ENCODE measurements around the gene LMO3.
A peak's percentile ranks its signal among the peaks of the same experiment; 100 is the strongest.

LMO3 gene

GRCh38 chr12:16606117-16606200 lies at the start of gene LMO3:
Gene LMO3 (minus strand): TSS chr12:16606162. CDS start chr12:16600860, 5,302 bp downstream.
- DNase-seq, result no peak

- no peak for DNase-seq
These were observed 30.6 kb upstream of the LMO3 start for GRCh38 chr12:16636435-16637055.

GRCh38 chr12:16634786-16635185 lies 28.8 kb upstream of the LMO3 start:
- DNase-seq, result no peak

GRCh38 chr12:16626991-16627390 lies 21.0 kb upstream of the LMO3 start:
- no peak for DNase-seq

- DNase-seq, result no peak
These were observed 16.4 kb upstream of the LMO3 start for GRCh38 chr12:16622338-16622737.

GRCh38 chr12:16619537-16619936 lies 13.6 kb upstream of the LMO3 start:
- DNase-seq, result no peak

GRCh38 chr12:16618256-16618655 lies 12.3 kb upstream of the LMO3 start:
- no peak for DNase-seq

- DNase-seq, result no peak
These were observed 7.2 kb upstream of the LMO3 start for GRCh38 chr12:16613199-16613598.

GRCh38 chr12:16612647-16613046 lies 6.7 kb upstream of the LMO3 start:
- DNase-seq, result no peak

GRCh38 chr12:16611146-16611545 lies 5.2 kb upstream of the LMO3 start:
- DNase-seq, result no peak

- no peak for DNase-seq
These were observed 4.8 kb upstream of the LMO3 start for GRCh38 chr12:16610743-16611142.

GRCh38 chr12:16610001-16610585 lies 4.1 kb upstream of the LMO3 start:
- no peak for DNase-seq

GRCh38 chr12:16608946-16609539 lies 3.1 kb upstream of the LMO3 start:
- DNase-seq, result no peak

- no peak for DNase-seq
These were observed 2.2 kb upstream of the LMO3 start for GRCh38 chr12:16607906-16608775.

GRCh38 chr12:16606991-16607390 lies 1.0 kb upstream of the LMO3 start:
- DNase-seq, result peak; percentile 58

- DNase-seq, result peak; percentile 75
These were observed 363 bp upstream of the LMO3 start for GRCh38 chr12:16606201-16606849.

- DNase-seq, result peak; percentile 52
These were observed 283 bp downstream of the LMO3 start for GRCh38 chr12:16605642-16606116.

GRCh38 chr12:16604596-16605252 lies 1.2 kb downstream of the LMO3 start:
- DNase-seq, result peak; percentile 52

GRCh38 chr12:16603916-16604575 lies 1.9 kb downstream of the LMO3 start:
- DNase-seq, result no peak

GRCh38 chr12:16603260-16603915 lies 2.6 kb downstream of the LMO3 start:
- DNase-seq, result no peak

- DNase-seq, result no peak
These were observed 3.5 kb downstream of the LMO3 start for GRCh38 chr12:16602412-16602811.

- DNase-seq, result no peak
These were observed 5.4 kb downstream of the LMO3 start for GRCh38 chr12:16600525-16600924.

Data from right forelimb (tissue), 1 donor.